Measurements from ENCODE around the gene IQSEC3. TPM values are rescaled to one million over a fixed set of nuclear protein-coding genes. Genes with fewer than 3 reads are reported as not detected.

Gene IQSEC3
- total and polyA plus RNA-seq, 8 donors: 0.16 to 10.1 (median 1.2) TPM

- ATAC-seq: peak; percentile 55 to 80 (median 74)
- Histone ChIP-seq H3K27me3 (no peaks in the 10 kb centered on the region), H3K9me3 (no peaks in the 10 kb centered on the region), H3K4me1 (peaks cover 0 to 4% (median 4%) of the 10 kb centered on the region in 3 donors), H3K27ac (no peak overlapping the region), H3K36me3 (no peaks in the 10 kb centered on the region), H3K4me3 (peak overlapping the region; percentile 26 to 47 (median 31))
- WGBS, 2 donors: 20 to 22% methylated on average over 57 to 84 of the region's 84 CpGs
- FAIRE-seq: no peak
- peak in 3 of 6 donors; percentile 30 to 71 (median 60) for DNase-seq
- intact Hi-C loops (cut with DNase I): no loop called here
- TF ChIP-seq, protein P1, sequence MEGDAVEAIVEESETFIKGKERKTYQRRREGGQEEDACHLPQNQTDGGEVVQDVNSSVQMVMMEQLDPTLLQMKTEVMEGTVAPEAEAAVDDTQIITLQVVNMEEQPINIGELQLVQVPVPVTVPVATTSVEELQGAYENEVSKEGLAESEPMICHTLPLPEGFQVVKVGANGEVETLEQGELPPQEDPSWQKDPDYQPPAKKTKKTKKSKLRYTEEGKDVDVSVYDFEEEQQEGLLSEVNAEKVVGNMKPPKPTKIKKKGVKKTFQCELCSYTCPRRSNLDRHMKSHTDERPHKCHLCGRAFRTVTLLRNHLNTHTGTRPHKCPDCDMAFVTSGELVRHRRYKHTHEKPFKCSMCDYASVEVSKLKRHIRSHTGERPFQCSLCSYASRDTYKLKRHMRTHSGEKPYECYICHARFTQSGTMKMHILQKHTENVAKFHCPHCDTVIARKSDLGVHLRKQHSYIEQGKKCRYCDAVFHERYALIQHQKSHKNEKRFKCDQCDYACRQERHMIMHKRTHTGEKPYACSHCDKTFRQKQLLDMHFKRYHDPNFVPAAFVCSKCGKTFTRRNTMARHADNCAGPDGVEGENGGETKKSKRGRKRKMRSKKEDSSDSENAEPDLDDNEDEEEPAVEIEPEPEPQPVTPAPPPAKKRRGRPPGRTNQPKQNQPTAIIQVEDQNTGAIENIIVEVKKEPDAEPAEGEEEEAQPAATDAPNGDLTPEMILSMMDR (IDR thresholded peaks at IDR 0.05): no peak
Measured at GRCh38 chr12:203462-204260, 137.1 kb downstream of the IQSEC3 start.

DNA sequence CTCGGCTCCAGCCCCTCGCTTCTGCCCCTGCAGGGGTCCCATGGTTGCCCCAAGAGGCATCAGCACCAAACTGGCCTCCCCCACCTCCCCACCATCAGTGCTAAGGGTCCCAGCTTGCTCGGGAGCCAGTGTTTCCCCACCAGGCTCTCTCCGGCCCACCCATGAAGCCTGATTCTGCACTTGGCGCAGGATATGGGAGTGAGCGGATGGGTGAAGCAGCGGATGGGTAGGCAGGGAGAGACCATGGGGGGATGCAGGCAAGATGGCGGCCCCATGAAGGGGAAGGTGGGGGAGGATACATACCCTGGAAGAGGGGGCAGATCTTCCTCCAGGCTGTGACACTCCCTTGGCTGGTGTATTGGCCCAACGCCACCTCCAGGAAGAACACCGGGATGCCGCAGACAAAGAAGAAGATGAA lies 137.7 kb downstream of the IQSEC3 start:
- DNase-seq (peak in 1 of 6 donors; percentile 61), ATAC-seq (no peak), FAIRE-seq (no peak)
- Histone ChIP-seq H3K9me3 (no peaks in the 10 kb centered on the region), H3K27me3 (no peaks in the 10 kb centered on the region), H3K36me3 (no peaks in the 10 kb centered on the region), H3K4me3 (peak overlapping the region in 1 of 4 donors; percentile 47), H3K27ac (no peak overlapping the region), H3K4me1 (peaks cover 0 to 4% (median under 1%) of the 10 kb centered on the region in 3 donors)
- intact Hi-C loops (cut with DNase I): no loop called here
- WGBS, 2 donors: 87 to 94% methylated on average over 10 to 11 of the region's 11 CpGs
- TF ChIP-seq, protein P1 (IDR thresholded peaks at IDR 0.05): no peak

DNA sequence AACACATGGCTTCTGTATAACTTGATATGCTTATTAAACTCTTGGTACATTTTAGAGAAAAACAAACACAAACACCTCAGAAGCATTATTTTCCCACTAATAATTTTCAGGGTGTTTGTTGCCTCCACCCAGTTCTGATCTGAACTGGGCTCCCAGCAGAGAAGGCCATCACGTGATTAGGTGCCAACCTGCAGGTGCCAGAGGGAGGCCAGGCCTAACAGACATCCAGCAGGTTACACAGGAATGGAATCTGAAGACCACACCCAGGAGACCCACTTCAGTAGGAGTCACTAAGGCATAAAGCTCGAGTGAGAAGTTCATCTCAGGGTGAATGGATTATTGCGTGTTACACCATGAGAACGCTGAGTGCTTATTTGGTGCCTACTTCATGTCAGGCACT lies 138.5 kb downstream of the IQSEC3 start:
- FAIRE-seq (no peak), ATAC-seq (no peak), DNase-seq (peak in 1 of 6 donors; percentile 3)
- Histone ChIP-seq H3K27me3 (no peaks in the 10 kb centered on the region), H3K36me3 (no peaks in the 10 kb centered on the region), H3K4me3 (no peak overlapping the region), H3K9me3 (no peaks in the 10 kb centered on the region), H3K27ac (no peak overlapping the region), H3K4me1 (peaks cover 0 to 4% (median 0%) of the 10 kb centered on the region in 3 donors)
- TF ChIP-seq, protein P1 (IDR thresholded peaks at IDR 0.05): no peak
- intact Hi-C loops (cut with DNase I): no loop called here
- WGBS, 2 donors: 73 to 79% methylated on average over 4 of the region's 4 CpGs

DNA sequence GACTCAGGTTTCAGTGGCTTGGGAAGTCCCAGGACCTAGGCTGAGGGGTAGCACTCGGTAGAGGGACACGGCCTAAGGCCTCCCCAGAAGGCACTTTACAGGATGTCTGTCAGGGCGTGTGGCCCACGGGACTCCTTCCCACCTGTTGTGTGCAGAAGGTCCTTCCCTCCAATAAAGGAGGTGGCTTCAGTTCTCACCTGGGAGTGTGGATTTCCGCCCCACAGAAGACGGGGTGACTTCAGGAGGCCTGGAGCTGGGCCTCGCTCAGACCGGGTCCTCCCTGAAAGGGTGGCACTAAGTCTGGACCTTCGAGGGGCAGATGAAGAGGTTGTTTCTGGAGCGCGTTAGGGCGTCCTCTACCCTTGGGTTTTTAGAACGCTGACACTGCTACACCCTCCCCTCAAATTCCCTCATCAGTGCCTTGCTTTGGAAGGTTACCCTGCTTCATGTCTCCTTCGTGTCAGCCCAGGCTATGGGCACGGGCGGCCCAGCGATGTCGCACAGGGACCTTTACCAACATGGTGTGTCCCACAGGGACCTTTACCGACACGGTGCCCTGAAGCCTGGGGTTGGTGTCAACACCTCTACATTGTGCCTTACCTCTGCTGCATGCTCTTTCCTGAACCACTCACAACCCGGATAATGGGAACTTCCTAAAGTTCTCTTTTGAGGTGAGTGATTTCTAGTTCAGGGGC lies 140.3 kb downstream of the IQSEC3 start:
- DNase-seq (peak in 1 of 6 donors; percentile 29), FAIRE-seq (no peak), ATAC-seq (no peak)
- no peaks in the 10 kb centered on the region for H3K27me3 ChIP-seq
- 89 to 93% methylated on average over 21 of the region's 21 CpGs for WGBS, 2 donors
- intact Hi-C loops (cut with DNase I): no loop called here
- H3K4me3 ChIP-seq: no peak overlapping the region
- no peak overlapping the region for H3K27ac ChIP-seq
- no peaks in the 10 kb centered on the region for H3K36me3 ChIP-seq
- H3K4me1 ChIP-seq: peaks cover 0 to 4% (median 0%) of the 10 kb centered on the region in 3 donors
- TF ChIP-seq, protein P1 (IDR thresholded peaks at IDR 0.05): no peak
- H3K9me3 ChIP-seq: no peaks in the 10 kb centered on the region
